NT2/D1 (cell line): ENCODE measurements around the gene PPARGC1A.

Source experiments
- SUZ12 ChIP-seq: IDR thresholded peaks from 2 replicates; pipeline ENCODE4 v1.6.1; 2011; ENCODE audit not compliant: insufficient read length, insufficient read depth; ENCODE audit errors: extremely low read depth
- YY1 ChIP-seq: IDR thresholded peaks from 2 replicates; pipeline ENCODE4 v1.6.1; 2011; ENCODE audit not compliant: insufficient read length, insufficient read depth
- ZNF274 ChIP-seq: IDR thresholded peaks from 2 replicates; pipeline ENCODE4 v1.6.1; 2011; ENCODE audit warnings: mild to moderate bottlenecking, low read depth, low read length

GRCh38 chr4:23915459-23916132, 25.7 kb upstream of the PPARGC1A start:
- TF ChIP-seq SUZ12 = no peak
- no peak for TF ChIP-seq ZNF274
- no peak for TF ChIP-seq YY1
